Stimulated activated naive CD4-positive, alpha-beta T cell treated with Interleukin-2 at 50 U/mL for 16 hours (primary cell): ENCODE measurements around the gene SOX5.
"Not testable (repeated sequence)": the region's sequence is repeated elsewhere in the genome, so short reads cannot be mapped to it uniquely, and the experiment has no call there.

Source experiments
- DNase-seq: peaks from one replicate; lab custom pipeline; 2025; lab: John Stamatoyannopoulos, UW

Gene SOX5

GRCh38 chr12:23909551-23909950 is 39.9 kb downstream of the SOX5 start:
- no peak for DNase-seq

- DNase-seq = no peak
Observed at GRCh38 chr12:23906329-23906728, 43.1 kb downstream of the SOX5 start.

GRCh38 chr12:23899434-23899833 is 50.0 kb downstream of the SOX5 start:
- no peak for DNase-seq

DNA sequence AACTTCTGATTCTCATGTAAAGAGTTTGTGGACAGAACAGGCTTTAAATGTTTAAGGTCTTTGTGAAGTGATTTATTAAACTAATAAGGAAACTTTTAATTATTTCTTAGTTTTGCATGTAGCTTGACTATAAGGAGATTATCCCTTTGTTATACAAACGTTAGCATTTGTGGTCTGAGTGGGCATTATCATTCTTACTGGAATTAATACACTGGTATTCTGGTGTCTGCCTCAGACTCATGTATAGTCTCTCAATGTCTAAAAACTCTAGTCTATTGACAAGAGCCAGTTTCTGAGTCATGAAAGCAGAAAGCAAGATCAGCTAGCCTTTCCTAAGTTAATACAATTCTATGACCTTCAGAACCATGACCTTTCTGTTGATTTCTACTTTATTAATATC is 51.3 kb downstream of the SOX5 start:
- DNase-seq = no peak

DNA sequence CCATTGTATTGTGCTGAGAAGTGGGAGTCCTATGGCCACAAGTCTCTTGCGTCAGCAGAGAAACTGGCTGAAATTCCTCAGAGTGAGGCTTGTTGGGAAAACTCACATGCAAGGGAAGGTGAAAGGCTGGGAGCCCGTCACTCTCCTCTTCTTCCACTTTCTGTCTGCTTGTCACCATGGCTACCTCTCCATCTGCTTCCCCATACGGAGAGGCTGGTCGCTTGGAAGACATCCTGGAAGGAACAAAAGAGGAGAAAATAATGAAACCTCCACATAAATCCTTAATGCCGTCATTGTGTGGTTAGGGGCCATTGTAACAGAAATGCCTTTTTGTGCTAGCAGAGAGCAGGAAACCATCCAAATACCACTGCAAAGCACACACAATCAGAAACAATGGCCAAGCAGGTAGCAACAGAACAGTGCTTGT is 53.7 kb downstream of the SOX5 start:
- DNase-seq = no peak

GRCh38 chr12:23893611-23894010 is 55.9 kb downstream of the SOX5 start:
- DNase-seq = no peak

- DNase-seq = no peak
Observed at GRCh38 chr12:23891115-23891514, 58.4 kb downstream of the SOX5 start.

DNA sequence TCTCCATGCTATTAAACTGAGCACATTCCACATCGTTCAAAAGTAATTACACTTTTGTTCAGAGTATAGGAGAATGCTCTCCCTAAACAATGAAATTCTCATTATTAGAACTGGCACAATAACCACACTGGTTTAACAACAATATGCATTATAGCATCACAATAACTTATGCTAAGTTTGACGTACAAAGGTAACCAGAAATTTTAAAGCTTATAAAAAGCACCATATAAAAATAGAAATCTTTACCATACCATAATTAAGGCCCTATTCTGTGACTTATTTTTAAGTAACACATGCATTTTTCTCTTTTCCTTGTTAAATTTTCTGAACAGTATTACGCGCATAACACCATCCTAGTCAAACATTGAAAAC is 60.4 kb downstream of the SOX5 start:
- DNase-seq = no peak

GRCh38 chr12:23888396-23889068 is 60.9 kb downstream of the SOX5 start:
- DNase-seq = no peak

- no peak for DNase-seq
Observed at GRCh38 chr12:23887055-23887835, 62.2 kb downstream of the SOX5 start.

- DNase-seq = no peak
Observed at GRCh38 chr12:23885394-23885793, 64.1 kb downstream of the SOX5 start.

GRCh38 chr12:23884909-23885308 is 64.6 kb downstream of the SOX5 start:
- no peak for DNase-seq

DNA sequence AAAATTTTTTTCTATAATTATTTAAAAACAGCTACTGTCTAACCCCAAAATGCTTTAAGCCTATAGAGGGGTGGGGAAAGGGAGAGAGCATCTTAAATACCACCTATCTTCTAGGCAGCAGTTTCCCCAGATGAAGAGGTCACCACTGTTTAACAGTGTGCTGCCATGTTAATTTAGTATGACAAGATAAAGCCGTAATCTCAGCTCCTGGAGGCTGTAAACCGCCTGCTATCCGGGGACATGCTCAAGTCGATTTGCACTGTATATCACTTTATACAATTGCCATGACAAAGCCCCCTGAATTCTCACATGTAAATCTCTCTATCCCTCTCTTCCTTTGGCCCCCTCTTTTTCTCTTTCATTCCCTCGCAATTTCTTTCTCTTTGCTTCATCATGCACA is 68.5 kb downstream of the SOX5 start:
- DNase-seq = no peak

- DNase-seq = not testable (repeated sequence)
Observed at GRCh38 chr12:23876618-23877017, 72.9 kb downstream of the SOX5 start.

DNA sequence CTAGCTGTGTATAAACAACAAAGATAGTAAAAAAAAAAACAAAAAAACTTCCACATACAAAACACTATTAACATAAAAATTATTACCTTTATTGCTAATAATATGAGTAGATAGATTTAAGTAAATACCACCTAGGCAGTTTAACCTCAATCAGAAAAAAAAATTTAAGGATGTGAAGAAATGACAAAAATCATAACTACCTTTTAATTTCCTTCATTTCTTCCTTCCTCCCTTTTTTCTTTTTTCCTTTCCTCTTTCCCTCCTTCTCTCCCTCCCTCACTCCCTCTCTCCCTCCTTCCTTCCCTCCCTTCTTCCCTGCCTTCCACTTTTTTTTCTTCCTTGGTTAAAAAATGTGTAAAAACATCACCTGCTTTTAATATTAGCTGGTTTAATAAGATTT is 81.7 kb downstream of the SOX5 start:
- DNase-seq = no peak

GRCh38 chr12:23862701-23863100 is 86.8 kb downstream of the SOX5 start:
- DNase-seq = no peak

- DNase-seq = no peak
Observed at GRCh38 chr12:23860019-23860418, 89.5 kb downstream of the SOX5 start.

DNA sequence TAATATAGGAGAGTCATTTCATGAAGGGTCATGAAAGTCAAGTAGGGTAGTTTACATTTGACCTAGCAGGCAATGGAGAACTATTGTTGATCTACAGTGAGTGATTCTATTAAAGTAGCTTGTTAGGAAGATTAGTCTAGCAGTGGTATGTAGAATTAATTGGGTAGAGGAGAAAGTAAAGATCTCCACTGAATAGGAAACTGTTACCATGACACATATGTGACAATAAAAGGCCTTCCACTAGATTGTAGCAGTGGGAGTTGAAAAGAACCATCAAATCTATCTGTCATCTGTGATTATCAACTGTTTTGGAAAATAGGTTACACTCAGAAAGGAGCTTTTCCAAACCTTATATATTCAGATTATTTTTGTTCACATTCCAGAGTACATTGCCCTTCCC is 92.3 kb downstream of the SOX5 start:
- DNase-seq = no peak

- DNase-seq = no peak
Observed at GRCh38 chr12:23855813-23856212, 93.7 kb downstream of the SOX5 start.

GRCh38 chr12:23854598-23854997 is 94.9 kb downstream of the SOX5 start:
- DNase-seq = no peak

DNA sequence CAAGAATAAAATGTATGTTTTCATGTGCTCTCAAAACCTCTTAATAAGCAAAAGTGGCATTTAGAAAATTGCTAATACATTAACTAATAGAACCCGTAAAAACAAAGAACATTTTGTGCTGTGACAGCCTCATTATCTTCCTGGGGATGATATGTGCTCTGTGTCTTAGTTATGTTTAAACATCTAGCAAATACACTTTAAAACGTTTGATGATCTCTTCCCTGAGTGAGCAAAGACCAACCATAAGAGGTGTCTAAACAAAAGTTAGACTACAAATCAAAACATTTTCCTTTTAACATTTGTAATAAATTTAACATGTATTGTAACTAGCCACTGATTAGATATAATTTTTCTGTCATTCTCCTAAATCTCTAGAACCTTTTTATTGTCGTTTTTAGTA is 95.8 kb downstream of the SOX5 start:
- no peak for DNase-seq

- DNase-seq = no peak
Observed at GRCh38 chr12:23851602-23852001, 97.9 kb downstream of the SOX5 start.

DNA sequence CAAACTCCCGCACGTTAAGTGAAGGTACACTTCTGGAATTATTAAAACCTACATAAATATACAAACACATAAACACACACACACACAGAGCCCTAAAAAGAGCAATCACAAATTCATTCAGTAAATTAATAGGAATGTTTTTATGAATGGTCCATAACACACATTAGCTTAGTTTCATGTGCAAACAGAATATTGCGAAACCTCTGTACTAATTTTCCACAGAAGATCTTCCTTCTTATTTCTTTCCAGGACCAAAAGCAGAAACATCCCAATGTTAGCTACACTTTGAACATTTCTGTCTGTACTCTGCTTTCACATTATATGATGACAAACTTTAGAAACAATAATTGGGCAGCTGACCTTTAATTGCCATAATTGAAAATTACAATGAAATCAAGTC is 101.6 kb downstream of the SOX5 start:
- no peak for DNase-seq

DNA sequence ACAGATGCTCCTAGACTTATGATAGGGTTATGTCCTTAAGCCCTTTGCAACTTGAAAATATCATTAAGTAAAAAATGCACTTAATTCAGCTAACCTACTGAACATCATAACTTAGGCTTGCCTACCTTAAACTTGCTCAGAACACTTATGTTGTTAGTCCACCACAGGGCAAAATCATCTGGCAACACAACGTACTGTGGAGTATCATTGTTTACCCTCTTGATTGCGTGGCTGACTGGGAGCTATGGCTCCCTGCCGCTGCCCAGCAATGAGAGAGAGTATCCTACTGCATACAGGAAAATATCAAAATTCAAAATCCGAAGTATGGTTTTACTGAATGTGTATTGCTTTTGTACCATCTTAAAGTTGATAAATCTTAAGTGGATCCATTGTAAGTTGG is 105.5 kb downstream of the SOX5 start:
- DNase-seq = no peak
